Fibroblast of mammary gland (primary cell): Measurements from ENCODE around the gene SBK1.

ENCODE experiments used
- DNase-seq: peaks from one replicate; pipeline ENCODE4 v3.0.0-alpha.2; 2010; ENCODE audit warnings: low read depth
- H3K4me3 ChIP-seq: 2 replicates; pipeline ENCODE4 v1.5.1; 2011; ENCODE audit warnings: low read depth, mild to moderate bottlenecking, low read length, moderate library complexity; ENCODE audit not compliant: control insufficient read depth
- CTCF ChIP-seq: conservative IDR thresholded peaks from 2 replicates; pipeline ENCODE4 v1.5.1; 2011; ENCODE audit warnings: low read depth, low read length, inconsistent platforms; ENCODE audit not compliant: control insufficient read depth, insufficient read depth

The SBK1 gene

GRCh38 chr16:28294201-28294600, 1.9 kb downstream of the SBK1 start:
- H3K4me3 ChIP-seq, result no peak overlapping the region
- DNase-seq, result no peak
- TF ChIP-seq CTCF, result no peak

DNA sequence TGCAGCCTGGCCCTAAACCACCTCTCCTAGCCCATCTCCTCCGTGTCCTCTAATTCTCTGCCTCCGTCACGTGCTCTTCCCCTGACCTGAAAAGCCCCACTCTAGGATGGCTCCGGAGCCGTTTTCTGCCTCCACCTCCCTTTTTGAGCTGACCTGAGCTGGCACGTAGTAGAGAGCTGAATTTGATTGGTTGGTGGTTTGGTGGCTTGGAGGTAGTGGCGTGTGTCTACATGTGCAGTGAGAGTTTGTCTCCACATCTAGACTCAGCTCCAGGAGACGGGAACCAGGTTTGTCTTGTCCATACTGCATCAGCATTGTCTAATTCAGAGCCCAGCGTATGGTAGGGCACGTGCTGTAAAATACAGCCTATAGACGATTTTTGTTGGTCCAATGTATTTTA, 3.0 kb downstream of the SBK1 start:
- no peak overlapping the region for H3K4me3 ChIP-seq
- DNase-seq, result no peak
- TF ChIP-seq CTCF, result no peak

DNA sequence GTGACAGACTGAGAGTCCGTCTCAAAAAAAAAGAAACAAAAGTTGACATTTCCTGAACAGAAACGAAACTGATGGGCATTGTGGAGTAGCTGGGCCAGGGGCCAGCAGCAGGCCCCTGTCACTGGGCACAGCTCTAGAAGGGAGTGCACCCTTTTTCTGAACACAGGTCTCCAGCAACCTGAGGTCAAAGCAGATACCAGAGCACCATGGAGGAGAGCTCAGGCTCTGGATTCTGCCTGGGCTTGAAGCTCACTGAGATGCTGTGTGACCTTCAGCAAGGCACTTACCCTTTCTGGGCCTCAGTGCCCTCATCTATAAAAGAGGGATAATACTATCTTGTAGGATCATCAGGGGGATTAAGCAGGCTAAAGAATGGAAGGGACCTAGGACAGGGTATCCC, 5.0 kb downstream of the SBK1 start:
- no peak for TF ChIP-seq CTCF
- no peak for DNase-seq
- no peak overlapping the region for H3K4me3 ChIP-seq

DNA sequence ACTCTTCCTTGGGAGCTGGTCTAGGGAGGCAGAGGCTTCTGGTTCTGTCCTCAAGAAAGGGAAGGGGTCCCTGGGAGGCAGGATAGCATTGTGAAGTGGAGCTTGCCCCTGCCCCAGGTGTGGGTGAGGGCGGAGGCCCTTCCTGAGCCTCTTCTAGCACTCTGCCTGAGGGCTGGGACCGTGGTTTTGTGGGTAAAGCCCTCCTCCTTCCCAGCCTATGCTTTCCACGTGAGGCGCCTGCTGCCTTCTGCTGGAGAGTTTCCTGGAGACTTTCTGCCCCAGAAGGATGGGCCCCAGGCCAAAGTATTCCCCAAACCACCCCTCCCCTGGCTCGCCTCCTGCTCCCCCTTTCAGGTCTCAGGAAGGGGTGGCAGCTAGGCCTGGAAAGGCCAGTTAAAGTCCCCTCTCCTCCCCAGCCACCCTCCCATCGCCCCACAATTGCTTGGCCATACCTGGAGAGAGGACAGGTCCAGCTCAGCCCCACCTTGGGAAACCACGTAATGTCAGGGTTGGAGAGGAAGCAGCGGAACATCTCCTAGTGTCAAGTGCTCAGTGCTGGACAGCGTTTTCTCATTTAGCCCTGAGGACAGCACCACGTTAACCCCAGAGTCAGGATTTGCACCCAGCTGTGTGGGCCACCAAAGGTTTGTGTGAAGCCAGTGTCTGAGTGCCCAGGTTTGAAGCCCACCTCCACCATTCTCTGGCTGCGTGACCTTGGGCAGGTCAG, 5.6 kb downstream of the SBK1 start:
- no peak overlapping the region for H3K4me3 ChIP-seq
- TF ChIP-seq CTCF, result no peak
- no peak for DNase-seq

DNA sequence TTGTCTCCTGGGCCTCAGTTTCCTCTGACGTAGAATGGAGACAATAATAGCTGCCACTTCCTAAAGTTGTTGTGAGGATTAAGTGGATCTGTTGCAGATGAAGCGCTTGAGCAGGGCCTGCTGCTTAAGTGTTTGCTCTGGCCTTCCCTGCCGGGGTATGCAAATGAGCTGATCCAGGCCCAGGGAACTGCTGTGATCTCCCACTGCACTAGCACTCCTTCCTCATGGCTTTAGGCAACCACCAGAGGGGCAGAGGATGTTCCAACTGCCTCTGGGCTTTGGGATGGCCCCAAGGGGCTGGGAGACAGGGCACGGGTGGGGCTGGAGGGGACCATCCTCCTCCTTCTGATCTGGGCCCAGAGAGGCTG, 6.2 kb downstream of the SBK1 start:
- H3K4me3 ChIP-seq, result no peak overlapping the region
- DNase-seq, result no peak
- no peak for TF ChIP-seq CTCF

DNA sequence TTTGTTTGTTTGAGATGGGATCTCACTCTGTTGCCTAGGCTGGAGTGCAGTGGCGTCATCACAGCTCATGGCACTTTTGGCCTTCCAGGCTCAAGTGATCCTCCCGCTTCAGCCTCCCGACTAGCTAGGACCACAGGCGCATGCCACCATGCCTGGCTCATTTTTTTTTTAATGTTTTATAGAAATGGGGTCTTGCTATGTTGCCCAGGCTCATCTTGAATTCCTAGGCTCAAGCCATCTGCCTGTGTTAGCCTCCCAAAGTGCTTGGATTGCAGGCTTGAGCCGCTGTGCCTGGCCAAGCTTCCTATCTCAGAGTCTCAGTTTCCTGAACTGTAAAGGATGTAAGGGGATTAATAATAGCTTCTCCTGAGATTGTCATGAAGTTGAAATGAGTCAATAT, 8.0 kb downstream of the SBK1 start:
- no peak for DNase-seq
- no peak overlapping the region for H3K4me3 ChIP-seq
- no peak for TF ChIP-seq CTCF

- H3K4me3 ChIP-seq, result no peak overlapping the region
- DNase-seq, result no peak
- no peak for TF ChIP-seq CTCF
Measured at GRCh38 chr16:28301154-28301553, 8.8 kb downstream of the SBK1 start.
